GM21381 (cell line): ENCODE measurements around the gene JMJD4.

Experiments
- ATAC-seq: cut with Tn5 transposase; IDR thresholded peaks from one replicate; pipeline ENCODE4 v1.9.1; 2021; ENCODE audit warnings: mild to moderate bottlenecking, moderate library complexity; ENCODE audit not compliant: unreplicated experiment

Gene JMJD4

DNA sequence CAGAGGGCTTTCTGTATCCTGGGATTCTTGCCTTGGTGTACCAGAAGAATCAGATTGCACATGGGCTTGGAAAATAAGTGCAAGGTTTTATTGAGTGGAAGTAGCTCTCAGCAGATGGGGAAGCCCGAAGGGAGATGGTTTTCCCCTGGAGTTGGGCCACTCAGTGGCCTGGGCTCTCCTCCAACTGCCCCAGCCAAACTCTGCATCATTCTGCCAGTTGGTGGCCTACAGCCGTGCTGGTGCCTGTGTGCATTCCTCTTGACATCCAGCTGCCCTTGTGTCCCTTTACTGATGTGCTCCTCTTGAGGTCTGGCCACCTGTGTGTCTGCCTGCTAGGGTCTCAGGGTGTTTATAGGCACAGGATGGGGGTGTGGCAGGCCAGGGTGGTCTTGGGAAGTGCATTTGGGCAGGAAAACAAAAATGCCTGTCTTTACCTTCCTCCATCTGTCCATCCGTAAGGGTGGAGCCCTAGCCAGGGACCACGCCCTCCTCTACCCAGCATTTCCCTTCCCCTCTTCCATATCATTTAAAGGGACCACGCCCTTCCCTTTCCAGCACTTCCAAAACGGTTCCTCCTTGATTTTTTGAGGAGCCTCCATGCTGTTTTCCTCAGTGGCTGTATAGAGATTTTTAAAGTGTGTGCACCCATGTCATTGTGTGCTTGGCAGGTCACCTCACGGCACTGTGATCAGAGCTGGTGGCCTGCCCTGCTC, 19.1 kb upstream of the JMJD4 start:
- no peak for ATAC-seq

DNA sequence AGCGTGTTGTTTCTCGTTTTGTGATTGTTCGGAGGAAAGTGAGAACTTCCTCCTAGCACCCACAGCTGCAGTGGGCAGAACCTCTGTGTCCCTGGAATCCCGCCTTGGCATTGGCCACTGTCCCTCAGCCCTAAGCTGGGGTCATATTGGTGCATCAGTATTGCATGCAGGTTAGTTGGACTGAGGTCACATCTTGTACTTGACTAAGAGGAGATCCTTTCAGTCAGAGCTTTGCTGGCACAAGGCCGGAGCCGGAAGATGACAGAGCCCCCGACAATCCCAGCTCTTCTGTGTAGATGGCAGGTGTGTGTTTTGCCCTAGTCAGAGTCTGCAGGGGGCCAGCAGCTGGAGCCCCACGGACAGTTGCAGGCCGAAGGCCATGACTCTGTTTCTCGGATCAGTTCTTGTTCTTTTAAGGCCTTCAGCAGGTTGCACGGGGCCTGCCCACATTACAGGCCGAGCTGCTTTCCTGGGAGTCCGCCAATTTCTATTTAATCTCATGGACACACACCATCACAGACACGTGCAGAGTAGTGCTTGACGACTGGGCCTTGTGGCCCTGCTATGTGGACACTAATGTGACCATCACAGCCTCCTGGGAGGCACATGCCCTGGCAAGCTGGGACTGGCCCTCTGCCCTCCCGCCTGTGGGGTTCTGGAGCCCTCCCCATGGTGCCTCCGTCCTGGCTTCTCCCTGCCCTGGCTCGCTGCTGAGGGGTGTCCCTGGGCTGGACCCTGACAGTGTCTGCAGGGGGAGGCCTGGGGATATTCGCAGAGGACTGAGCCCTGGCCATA, 15.0 kb upstream of the JMJD4 start:
- ATAC-seq, result no peak

DNA sequence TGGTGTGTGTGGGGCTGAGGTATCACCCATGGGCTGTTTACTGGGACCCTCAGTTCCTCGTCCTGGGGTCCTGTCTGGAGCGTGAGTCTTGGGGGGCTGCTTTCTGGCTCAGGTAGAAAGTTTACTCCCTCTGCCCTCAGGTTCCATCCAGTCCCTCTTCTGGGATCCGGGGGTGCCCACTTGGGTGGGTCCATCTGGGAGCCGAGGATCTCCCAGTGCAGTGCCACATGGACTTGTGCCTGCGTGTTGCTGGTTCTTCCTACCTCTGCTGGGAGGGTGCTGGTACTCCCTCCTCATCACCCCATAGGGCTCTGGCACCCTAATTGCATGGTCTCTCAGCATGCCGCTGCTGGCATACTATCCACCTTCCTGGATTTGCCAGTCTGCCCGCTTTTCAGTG, 14.1 kb upstream of the JMJD4 start:
- no peak for ATAC-seq

DNA sequence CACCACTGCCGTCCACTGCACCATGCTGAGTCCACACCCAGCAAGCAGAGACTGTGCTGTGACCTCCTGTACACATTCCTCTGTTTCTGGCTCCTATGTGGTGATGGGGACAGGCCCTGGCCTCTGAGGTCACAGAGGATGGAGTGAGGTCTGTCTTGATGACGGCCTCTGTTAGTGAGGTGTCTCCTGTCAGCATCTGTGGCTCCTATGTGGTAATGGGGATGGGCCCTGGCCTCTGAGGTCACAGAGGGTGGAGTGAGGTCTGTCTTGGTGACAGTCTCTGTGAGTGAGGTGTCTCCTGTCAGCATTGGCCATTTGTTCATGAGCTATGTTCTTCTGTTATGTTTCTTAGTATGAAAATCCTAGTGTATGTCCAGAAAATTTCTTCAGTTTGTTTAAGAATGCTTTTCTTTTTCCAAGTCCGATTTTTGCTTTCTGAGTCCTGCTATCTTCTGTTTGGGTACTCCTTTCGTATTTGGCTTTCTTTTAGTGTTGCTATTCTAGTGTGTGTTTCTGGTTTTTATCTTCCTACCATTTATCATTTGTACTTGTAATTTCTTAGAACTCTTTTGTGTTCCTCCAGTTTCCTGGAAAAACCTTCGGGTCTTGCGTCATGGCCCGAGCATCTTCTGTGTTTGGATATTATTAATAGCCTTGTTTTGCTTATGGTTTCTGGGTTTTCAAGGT, 13.5 kb upstream of the JMJD4 start:
- ATAC-seq, result no peak

DNA sequence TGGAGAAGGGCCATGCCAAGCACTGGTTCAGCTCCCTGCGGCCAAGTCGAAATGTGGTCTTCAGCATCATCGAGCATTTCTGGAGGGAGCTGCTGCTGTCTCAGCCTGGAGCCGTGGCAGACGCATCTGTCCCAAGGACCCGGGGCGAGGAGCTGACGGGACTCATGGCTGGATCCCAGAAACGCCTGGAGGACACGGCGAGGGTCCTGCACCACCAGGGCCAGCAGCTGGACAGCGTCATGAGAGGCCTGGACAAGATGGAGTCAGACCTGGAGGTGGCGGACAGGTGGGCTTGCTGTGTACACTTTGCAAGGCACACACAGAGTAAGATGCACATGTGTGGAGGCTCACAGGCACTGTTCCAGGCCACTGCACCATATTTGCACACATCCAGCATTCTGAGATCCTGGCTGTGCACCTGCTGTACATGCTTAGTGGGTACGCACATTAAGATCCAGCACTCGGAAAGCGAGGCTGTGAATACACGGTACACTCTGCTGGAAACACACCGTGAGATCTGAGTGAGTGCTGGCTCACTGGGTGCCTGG, 12.9 kb upstream of the JMJD4 start:
- ATAC-seq, result no peak

DNA sequence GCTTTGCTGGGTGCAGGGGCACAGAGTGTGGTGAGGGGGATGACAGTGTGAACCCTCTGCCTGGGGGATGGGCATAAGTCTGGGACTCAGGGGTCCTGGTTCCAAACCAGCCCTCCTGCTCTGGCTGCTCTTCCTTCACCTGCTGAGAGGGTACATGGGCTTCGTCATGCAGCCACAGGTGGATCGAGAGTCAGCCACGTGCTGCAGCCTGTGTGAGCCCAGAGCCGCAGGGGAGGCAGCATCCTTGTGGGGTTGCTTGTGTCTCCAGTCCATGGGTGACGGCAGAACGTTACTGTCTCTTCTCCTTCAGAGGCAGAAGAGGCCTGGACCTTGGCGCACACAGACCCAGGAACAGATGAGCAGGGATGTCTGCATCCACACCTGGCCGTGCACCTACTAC, 12.3 kb upstream of the JMJD4 start:
- no peak for ATAC-seq

DNA sequence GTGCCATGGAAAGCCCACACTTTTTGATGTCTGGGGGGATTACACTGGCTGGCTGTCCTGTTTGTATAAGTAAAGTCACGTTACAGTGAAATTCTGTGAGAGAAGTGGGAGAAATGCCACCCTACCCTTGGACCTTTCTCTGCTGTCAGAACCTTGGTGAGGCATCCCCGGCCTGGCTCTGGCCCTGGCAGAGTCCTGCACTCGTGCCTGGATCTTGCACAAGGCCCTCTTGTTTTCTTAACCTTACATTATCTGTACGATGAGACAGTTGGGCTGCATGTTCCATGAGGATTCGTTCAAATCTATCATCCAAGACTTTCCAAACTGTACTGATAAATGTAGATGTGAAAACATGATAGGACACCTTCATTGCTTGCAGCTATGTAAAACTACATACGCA, 11.6 kb upstream of the JMJD4 start:
- ATAC-seq, result no peak

DNA sequence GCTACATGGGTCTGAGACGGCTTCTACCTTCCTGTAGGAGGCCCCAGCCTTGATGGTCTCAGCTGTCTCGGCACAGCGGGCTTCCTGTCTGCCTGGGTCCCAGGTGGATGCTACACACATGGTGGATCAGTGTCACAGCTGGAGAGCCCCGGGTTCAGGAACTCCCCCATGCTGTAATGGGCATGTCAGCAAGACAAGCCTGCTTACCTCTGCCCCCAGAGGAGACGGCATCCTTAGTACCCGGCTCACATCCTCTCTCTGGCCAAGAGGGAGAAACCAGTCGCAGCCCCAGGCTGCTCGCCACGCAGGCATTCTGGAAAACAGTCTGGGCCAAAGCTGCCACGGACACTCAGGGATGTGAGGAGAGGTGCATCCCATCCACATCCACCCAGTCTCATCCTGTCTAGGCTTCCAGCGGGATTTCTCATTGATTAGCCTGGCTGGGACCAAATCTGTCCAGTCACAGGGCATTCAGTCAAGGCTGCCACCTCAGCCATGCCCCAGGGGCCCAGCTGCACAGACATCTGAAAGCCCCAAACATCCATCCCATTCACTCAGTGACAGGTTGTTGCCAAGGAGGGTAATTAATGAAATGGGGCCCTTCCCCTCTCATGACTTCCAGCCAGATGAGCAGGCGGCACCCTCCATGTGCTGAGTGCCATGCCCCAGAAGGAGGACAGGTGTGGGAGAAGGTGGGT, 10.6 kb upstream of the JMJD4 start:
- ATAC-seq, result no peak

DNA sequence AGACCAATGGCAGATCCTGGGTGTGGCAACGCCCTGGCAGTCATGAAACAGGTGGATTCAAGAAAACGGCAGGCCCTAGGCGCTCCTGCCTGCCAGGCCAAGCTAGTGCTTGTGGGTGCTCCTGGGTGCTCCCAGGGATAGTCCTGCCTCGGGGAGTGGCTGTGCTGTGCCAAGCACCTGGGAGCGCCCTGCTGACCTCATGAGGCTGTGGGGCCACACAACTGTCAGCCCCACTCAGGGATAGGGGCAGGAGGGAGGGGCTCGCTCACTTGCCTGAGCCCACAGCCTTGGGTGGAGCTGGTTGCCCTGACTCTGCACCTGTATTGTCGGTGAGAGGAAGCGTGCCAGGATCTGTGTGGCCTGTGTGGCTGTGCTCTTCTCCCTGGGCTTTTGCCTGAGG, 9.6 kb upstream of the JMJD4 start:
- ATAC-seq, result no peak

DNA sequence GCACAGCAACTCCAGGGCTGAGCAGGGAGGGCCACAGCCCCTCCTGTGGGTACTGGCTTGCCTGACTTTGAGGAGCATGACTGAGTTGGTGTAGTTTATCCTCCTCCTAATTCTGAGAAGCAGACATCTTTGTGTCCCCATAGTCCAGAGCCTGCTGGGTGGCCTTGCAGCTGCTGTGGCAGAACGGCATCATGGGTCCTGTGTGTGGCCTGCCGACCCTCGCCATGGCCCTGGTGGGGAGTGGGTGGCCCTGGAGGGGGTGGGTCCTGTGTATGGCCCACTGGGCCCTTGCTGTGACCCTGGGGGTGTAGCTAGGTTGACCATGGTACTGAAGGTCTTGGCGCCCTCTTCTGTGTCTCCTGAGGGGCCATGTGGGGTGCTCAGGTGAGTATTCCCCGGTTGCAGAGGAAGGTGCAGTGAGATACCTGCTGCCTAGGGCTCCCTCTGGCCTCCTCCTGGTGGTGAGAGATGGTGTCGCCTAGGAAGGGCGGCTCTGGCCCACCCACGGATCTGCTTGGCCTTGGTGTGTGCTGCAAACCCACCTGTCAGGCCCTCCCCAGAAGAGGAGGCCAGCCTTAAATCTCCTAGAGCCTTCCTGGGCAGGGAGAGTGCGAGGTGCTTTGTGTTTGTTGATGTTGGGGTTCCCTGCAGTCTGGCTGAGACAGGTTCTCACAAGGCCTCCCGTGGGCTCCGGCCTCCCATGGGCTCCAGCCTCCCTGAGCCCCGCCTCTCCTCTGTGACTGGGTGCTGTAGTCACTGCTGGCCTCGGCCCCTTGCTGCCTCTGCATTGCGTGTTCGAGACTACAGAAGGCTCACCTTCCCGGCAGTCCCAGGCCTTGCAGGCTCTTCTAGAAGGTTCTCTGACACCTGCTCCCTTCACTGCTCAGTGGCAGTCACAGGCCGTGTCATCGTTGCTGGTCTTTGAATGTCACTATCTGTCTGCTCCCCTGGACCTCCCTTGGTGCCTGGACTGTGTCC, 7.9 kb upstream of the JMJD4 start:
- ATAC-seq, result no peak

DNA sequence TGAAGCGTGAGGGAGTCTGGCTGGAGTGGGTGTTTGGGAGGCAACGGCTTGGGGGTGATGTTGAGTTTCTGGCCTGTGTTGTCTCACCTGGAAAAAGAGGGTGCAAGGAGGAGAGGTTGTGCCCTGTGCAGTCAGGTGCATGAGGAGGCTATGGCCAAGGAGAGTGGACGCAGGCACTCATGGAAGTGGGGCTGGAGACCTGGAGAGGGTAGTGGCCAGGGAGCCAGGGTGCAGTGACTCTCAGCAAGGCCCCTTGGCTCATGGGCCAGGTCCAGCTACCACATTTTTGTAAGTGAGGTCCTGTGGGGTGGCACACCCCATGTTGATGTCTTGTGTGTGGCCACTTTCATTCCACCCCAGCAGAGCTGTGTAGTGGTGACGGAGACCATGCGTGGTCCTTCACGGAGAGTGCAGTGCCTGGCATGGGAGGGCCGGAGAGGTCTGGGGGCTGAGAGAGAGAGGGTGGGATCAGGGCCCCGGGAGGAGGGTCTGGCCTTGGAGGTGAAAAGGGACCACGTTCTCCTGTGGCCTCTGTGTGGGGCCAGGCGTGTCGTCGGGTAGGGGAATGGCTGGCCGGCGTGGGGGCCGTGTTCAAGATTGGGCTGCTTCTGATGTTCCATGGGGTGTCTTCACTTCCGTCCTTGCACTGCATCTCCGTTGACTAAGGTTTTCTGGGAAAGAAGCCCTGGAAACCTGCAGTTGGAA, 6.2 kb upstream of the JMJD4 start:
- ATAC-seq, result no peak

DNA sequence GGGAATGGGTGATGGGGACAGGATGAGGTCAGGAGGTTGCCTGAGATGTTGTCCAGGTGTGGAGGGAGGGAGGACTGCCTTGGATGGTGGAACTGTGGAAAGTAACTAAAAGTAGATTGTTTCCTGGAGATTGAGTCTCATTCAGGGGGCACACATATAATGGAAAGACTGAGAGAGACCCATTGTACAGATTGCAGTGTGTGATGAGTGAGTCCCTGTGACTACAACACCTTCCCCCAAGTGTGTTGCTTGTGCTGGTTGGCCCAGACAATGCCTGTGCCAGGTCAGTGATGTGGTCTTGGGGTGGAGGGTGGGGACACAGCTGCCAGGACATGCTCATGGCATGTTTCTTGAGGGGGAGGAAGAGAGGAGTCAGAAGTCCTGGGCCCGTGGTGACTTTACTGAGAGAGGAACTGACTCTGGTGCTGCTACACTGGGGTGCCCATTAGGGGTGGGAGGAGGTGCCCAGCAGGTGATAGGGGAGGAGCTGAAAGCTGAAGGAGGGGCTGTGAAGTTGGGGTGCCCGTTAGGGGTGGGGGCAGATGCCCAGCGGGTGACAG, 5.4 kb upstream of the JMJD4 start:
- no peak for ATAC-seq

DNA sequence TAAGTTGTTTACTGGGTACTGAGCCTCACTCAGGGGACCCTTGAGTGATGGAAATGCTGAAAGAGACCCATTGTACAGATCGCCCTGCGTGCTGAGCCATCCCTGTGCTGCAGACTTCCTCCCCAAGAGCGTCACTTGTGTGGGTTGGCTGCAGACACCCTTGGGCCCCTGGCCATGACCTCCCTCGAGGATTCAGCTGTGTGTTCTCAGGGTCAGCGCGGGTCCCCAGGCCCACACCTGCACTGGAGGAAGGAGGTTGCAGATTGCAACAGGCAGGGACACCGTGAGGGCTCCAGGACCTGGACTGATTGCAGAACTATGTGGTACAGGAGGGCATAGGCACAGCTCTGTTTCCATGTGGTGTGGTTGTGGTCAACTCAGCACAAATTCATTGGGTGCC, 4.5 kb upstream of the JMJD4 start:
- ATAC-seq, result no peak

DNA sequence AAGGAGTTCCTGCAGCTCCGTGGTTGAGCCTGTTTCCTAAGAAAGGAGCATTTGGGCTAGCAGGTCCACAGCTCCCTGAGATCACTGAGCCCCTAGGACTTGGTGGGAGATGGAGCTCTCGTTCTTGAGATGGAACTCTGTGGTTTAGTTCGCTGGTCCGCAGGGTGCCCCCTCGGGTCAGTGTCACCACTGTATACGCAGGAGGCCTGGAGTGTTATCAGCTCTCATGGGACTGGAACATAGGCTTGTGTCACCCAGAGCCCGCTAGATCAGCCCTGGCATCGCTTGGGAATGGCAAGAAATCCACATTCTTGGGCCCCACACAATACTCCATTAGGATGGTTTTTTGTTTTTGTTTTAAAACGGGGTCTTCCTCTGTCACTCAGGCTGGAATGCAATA, 3.7 kb upstream of the JMJD4 start:
- no peak for ATAC-seq

DNA sequence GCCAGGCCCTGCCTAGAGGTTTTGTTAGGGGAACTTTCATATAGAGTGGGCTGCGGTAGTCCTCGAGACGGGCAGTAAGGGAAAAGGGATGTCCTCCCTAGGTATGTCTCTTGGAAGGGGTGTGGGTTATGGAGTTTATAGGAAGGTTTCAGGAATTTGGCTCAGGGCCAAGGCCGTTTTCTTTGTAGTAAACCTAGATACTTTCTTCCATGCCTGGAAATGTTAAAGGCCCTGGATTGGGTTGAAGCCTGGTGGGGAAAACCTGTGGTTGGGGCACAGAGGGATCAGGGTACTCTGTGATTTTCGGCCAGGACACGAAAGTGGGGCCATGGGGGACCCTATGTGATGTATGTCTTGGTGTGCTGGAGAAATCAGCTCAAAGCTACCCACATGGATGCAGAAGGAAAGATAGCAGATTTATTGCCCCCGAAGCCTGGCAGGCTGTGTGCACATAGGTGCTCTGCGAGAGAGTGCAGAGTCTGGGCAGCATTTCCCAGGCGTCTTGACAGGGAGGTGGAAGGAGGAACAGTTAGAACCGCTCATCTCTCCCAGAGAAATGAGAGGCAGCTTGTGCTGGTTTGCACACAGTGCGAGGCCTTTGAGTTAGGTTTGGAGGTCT, 1.8 kb upstream of the JMJD4 start:
- no peak for ATAC-seq

DNA sequence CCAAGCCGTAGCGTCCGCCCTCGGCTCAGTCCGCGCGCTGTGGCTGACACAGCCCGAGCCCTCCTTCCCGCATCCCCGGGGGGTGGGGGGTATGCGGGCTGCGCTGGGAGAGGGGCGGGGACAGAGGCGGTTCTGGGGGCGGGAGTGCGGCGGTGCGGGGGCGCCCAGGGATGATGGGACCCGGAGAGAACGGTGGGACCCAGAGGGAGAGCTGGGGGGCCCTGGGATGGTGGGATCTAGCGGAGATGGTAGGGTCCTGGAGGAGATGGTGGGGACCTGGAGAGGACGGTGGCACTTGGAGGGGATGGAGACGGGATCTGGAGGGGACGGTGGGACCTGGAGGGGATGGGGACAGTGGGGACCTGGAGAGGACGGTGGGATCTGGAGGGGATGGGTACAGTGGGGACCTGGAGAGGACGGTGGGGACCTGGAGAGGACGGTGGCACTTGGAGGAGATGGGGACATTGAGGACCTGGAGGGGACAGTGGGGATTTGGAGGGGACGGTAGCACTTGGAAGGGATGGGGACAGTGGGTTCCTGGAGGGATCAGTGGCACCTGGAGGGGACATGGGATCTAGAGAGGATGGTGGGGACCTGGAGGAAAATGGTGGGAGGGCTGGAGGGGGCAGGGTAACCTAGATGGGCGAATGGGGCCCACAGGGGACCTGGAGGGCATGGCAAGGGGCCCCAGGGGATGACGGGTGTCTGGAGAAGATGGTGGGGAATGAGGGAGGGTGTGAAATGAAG, 610 bp upstream of the JMJD4 start:
- ATAC-seq, result no peak

DNA sequence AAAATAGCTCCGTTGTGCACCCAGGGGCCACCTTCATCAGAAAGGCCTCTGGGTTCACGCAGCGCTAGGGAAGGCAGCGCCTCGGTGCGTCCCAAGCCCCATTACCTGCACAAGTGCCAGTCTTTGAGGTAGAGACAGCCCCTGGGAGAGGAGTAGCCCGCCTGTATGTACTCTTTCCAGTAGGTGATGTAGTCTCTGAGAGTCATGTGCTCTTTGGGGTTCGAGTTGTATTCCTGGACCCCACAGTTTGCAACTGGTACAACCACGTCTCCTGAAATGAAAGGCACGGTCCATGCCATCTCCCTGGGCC, 601 bp downstream of the JMJD4 start:
- ATAC-seq, result peak; percentile 2
